HepG2 (cell line): Measurements from ENCODE around the gene TLE7. TPM values are rescaled to one million over a fixed set of nuclear protein-coding genes. Genes with fewer than 3 reads are reported as not detected.

Experiments used
- CENPT ChIP-seq: sonication (generic); formaldehyde crosslinking; IDR thresholded peaks from 2 replicates; pipeline ENCODE4 v1.8.0; 2022; ENCODE audit warnings: low read depth, mild to moderate bottlenecking, moderate library complexity, missing genetic modification reagents
- EED ChIP-seq: sonication (generic); formaldehyde crosslinking; IDR thresholded peaks from 2 replicates; pipeline ENCODE4 v1.5.0; 2020; ENCODE audit warnings: mild to moderate bottlenecking, missing genetic modification reagents
- ELF3 ChIP-seq: IDR thresholded peaks from 2 replicates; pipeline ENCODE4 v1.6.1; 2016; ENCODE audit warnings: missing genetic modification reagents, missing compliant biosample characterization
- HCFC1 ChIP-seq: fragments of 150-350 bp; IDR thresholded peaks from 2 replicates; pipeline ENCODE4 v1.6.1; 2014; ENCODE audit warnings: low read depth, low read length
- HDAC2 ChIP-seq: sonication (generic); formaldehyde crosslinking; IDR thresholded peaks from 2 replicates; pipeline ENCODE4 v1.4.0; 2020; ENCODE audit warnings: missing genetic modification reagents
- HOXA5 ChIP-seq: sonication (generic); formaldehyde crosslinking; IDR thresholded peaks from 2 replicates; pipeline ENCODE4 v1.4.0; 2020; ENCODE audit warnings: missing genetic modification reagents
- HOXA9 ChIP-seq: sonication (generic); formaldehyde crosslinking; IDR thresholded peaks from 2 replicates; pipeline ENCODE4 v1.8.1; 2022; ENCODE audit warnings: missing genetic modification reagents, mild to moderate bottlenecking, moderate library complexity, borderline replicate concordance
- NCOA1 ChIP-seq: sonication (generic); formaldehyde crosslinking; IDR thresholded peaks from 2 replicates; pipeline ENCODE4 v1.9.0; 2021; ENCODE audit warnings: missing genetic modification reagents
- NR2C2 ChIP-seq: sonication (generic); formaldehyde crosslinking; IDR thresholded peaks from 2 replicates; pipeline ENCODE4 v1.4.0; 2020; ENCODE audit warnings: missing genetic modification reagents, mild to moderate bottlenecking, moderate library complexity, borderline replicate concordance
- PRPF4 ChIP-seq: fragments of 200-400 bp; formaldehyde crosslinking; IDR thresholded peaks from 2 replicates; pipeline ENCODE4 v1.6.1; 2016; ENCODE audit warnings: low read length, low read depth; ENCODE audit not compliant: poor library complexity, severe bottlenecking
- SETDB1 ChIP-seq: sonication (generic); formaldehyde crosslinking; IDR thresholded peaks from 2 replicates; pipeline ENCODE4 v1.5.1; 2020; ENCODE audit warnings: missing genetic modification reagents, mild to moderate bottlenecking, borderline replicate concordance
- THAP11 ChIP-seq: IDR thresholded peaks from 2 replicates; pipeline ENCODE4 v1.6.1; 2016; ENCODE audit warnings: missing biosample characterization, missing genetic modification reagents
- ZNF256 ChIP-seq: sonication (generic); formaldehyde crosslinking; conservative IDR thresholded peaks from 2 replicates; pipeline ENCODE4 v1.4.0; 2020; ENCODE audit warnings: missing genetic modification reagents
- ZNF280D ChIP-seq: sonication (generic); formaldehyde crosslinking; IDR thresholded peaks from 2 replicates; pipeline ENCODE4 v1.5.1; 2020; ENCODE audit warnings: mild to moderate bottlenecking, missing genetic modification reagents
- ZNF3 ChIP-seq: IDR thresholded peaks from 2 replicates; pipeline ENCODE4 v1.7.0; 2017; ENCODE audit warnings: inconsistent platforms
- ZNF446 ChIP-seq: sonication (generic); formaldehyde crosslinking; IDR thresholded peaks from 2 replicates; pipeline ENCODE4 v1.5.0; 2020; ENCODE audit warnings: mild to moderate bottlenecking, missing genetic modification reagents
- ZNF512B ChIP-seq: sonication (generic); formaldehyde crosslinking; IDR thresholded peaks from 2 replicates; pipeline ENCODE4 v1.5.1; 2020; ENCODE audit warnings: missing genetic modification reagents, mild to moderate bottlenecking, borderline replicate concordance
- ZNF543 ChIP-seq: sonication (generic); formaldehyde crosslinking; IDR thresholded peaks from 2 replicates; pipeline ENCODE4 v1.4.0; 2020; ENCODE audit warnings: mild to moderate bottlenecking, missing genetic modification reagents
- ZNF552 ChIP-seq: sonication (generic); formaldehyde crosslinking; IDR thresholded peaks from 2 replicates; pipeline ENCODE4 v1.9.0; 2022; ENCODE audit warnings: missing genetic modification reagents, mild to moderate bottlenecking, borderline replicate concordance
- ZNF562 ChIP-seq: sonication (generic); formaldehyde crosslinking; IDR thresholded peaks from 2 replicates; pipeline ENCODE4 v1.8.0; 2022; ENCODE audit warnings: missing genetic modification reagents, borderline replicate concordance
- ZNF746 ChIP-seq: sonication (generic); formaldehyde crosslinking; IDR thresholded peaks from 2 replicates; pipeline ENCODE4 v1.8.0; 2022; ENCODE audit warnings: mild to moderate bottlenecking, missing genetic modification reagents
- ZNF772 ChIP-seq: sonication (generic); formaldehyde crosslinking; IDR thresholded peaks from 2 replicates; pipeline ENCODE4 v1.5.0; 2020; ENCODE audit warnings: mild to moderate bottlenecking, missing genetic modification reagents
- ZNF792 ChIP-seq: IDR thresholded peaks from 2 replicates; pipeline ENCODE4 v1.6.1; 2016
- polyA plus RNA-seq, 8 experiments: library from polyadenylated mRNA; depleted of rRNA in 3 of 8; stranded (reverse) in 7 of 8; unstranded in 1 of 8; fragments of >200 nt; fragmentation: Illumina TruSeq in 4 of 8; extraction: Trizol in 4 of 8; gene quantifications; 2 replicates each; pipeline versions ENCODE4 v1.2.1 to v1.2.3, GENCODE V29; 2011 to 2016; ENCODE audit warnings: low read depth in 4 of 8, missing spikeins in 1 of 8, mixed read lengths in 1 of 8; ENCODE audit not compliant: insufficient read depth in 1 of 8
- total RNA-seq, 5 experiments: library from RNA; depleted of rRNA; stranded (reverse); fragments of >200 nt; fragmentation: Illumina TruSeq; extraction: Trizol; gene quantifications; 2 replicates each; pipeline ENCODE4 v1.2.3, GENCODE V29; 2016; ENCODE audit warnings: low read depth in 1 of 5
- TF ChIP-seq, protein P1 (sequence below): sonication (generic); formaldehyde crosslinking; IDR thresholded peaks from 2 replicates; pipeline ENCODE4 v1.8.1; 2023; ENCODE audit warnings: mild to moderate bottlenecking, missing genetic modification reagents
- TF ChIP-seq, protein P2 (sequence below): sonication (generic); formaldehyde crosslinking; IDR thresholded peaks from 2 replicates; pipeline ENCODE4 v1.5.0; 2020; ENCODE audit warnings: missing genetic modification reagents

Gene TLE7
- total and polyA plus RNA-seq, 2 of the 13 experiments (the other 11 are each of a cell fraction or from before 2014, with no cell fraction given), result not detected

DNA sequence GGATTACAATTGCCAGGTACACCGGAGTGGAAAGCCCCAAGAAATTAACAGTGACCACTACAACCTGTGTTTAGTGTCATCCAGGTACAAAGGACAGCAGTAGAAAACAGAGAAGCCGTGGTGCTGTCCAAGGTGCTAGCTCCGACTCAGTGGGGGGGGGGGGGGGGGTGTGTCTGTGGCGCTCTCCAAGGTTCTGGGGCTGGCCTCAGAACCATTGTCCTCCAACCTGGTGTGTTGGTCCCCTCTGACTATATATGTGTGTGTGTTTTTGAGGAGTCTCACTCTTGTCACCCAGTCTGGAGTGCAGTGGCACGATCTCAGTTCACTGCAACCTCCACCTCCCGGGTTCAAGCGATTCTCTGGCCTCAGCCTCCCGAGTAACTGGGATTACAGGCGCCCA is 26.0 kb upstream of the TLE7 start (continued):
- no peak; the same call in 1 of the 2 replicates for TF ChIP-seq ZNF280D (CRISPR knock-in tag)
- 0 out of 2 replicates have a peak, but pooled peaks have one; percentile 60 for TF ChIP-seq ZNF543
- peak; percentile 79 for TF ChIP-seq ELF3 (CRISPR knock-in tag)
- TF ChIP-seq EED, result peak; percentile 74; the same call in 1 of the 2 replicates
- TF ChIP-seq, protein P1, sequence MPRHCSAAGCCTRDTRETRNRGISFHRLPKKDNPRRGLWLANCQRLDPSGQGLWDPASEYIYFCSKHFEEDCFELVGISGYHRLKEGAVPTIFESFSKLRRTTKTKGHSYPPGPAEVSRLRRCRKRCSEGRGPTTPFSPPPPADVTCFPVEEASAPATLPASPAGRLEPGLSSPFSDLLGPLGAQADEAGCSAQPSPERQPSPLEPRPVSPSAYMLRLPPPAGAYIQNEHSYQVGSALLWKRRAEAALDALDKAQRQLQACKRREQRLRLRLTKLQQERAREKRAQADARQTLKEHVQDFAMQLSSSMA (CRISPR knock-in tag), result 0 out of 2 replicates have a peak, but pooled peaks have one; percentile 45
- TF ChIP-seq NCOA1 (CRISPR knock-in tag), result 0 out of 2 replicates have a peak, but pooled peaks have one; percentile 50
- TF ChIP-seq ZNF552 (CRISPR knock-in tag), result peak; percentile 91
- peak; percentile 99 for TF ChIP-seq HOXA5 (CRISPR knock-in tag)
- TF ChIP-seq ZNF772, result peak; percentile 92
- no peak for TF ChIP-seq PRPF4
- peak; percentile 68; the same call in 1 of the 2 replicates for TF ChIP-seq ZNF562 (CRISPR knock-in tag)
- 0 out of 2 replicates have a peak, but pooled peaks have one; percentile 22 for TF ChIP-seq NR2C2
- TF ChIP-seq ZNF746 (CRISPR knock-in tag), result peak; percentile 69; the same call in 1 of the 2 replicates
- TF ChIP-seq ZNF3 (CRISPR knock-in tag), result peak; percentile 95
- peak; percentile 76 for TF ChIP-seq THAP11 (CRISPR knock-in tag)
- TF ChIP-seq HDAC2 (CRISPR knock-in tag), result peak; percentile 88
- no peak for TF ChIP-seq SETDB1 (CRISPR knock-in tag)
- no peak for TF ChIP-seq CENPT
- peak; percentile 89; the same call in 1 of the 2 replicates for TF ChIP-seq HOXA9 (CRISPR knock-in tag)
- peak; percentile 98 for TF ChIP-seq ZNF256 (CRISPR knock-in tag)
- TF ChIP-seq, protein P2, sequence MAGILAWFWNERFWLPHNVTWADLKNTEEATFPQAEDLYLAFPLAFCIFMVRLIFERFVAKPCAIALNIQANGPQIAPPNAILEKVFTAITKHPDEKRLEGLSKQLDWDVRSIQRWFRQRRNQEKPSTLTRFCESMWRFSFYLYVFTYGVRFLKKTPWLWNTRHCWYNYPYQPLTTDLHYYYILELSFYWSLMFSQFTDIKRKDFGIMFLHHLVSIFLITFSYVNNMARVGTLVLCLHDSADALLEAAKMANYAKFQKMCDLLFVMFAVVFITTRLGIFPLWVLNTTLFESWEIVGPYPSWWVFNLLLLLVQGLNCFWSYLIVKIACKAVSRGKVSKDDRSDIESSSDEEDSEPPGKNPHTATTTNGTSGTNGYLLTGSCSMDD (CRISPR knock-in tag), result peak; percentile 88
- TF ChIP-seq ZNF446 (CRISPR knock-in tag), result peak; percentile 98; the same call in 1 of the 2 replicates
- TF ChIP-seq ZNF512B (CRISPR knock-in tag), result no peak
- no peak; the same call in 1 of the 2 replicates for TF ChIP-seq HCFC1
- TF ChIP-seq ZNF792 (CRISPR knock-in tag), result peak; percentile 86
